CD4-positive, alpha-beta T cell treated with Interleukin-15 for 1 hour (primary cell): Measurements from ENCODE around the gene CBFA2T3.

Experiments used
- DNase-seq: peaks from one replicate; pipeline ENCODE4 v3.0.0-alpha.2; 2020

The CBFA2T3 gene

DNA sequence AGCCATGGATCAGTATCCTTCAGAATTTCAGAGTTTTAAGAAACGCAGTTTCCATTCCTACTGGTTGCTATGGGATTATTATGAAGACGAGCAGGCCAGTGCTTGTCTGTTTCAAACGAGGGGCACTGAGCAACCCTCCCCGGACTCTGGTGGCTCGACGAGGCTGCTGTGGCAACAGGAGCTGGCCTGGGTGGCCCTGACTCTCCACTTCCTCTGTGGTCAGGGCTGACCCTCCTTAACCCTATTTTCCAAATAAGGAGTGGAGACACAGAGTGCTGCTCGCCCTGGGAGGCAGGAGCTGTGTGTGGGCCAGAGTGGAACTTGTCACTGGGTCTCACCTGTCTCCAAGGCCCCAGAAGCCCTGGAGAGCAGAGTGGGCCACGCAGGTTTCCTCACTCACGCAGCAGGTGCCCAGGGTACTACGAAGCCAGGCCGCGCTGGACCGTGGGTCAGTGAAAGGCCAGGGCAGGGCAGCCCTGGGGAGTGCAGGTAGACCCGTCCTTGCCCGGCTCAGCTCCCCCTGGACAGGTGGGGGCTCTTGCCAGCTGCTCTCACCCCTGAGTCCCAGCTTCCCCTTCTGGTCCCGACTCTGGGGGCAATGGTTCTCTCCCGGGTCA, 123.6 kb downstream of the CBFA2T3 start:
- DNase-seq = no peak

GRCh38 chr16:88851616-88852015, 125.4 kb downstream of the CBFA2T3 start:
- no peak for DNase-seq

GRCh38 chr16:88850531-88851199, 126.3 kb downstream of the CBFA2T3 start:
- DNase-seq = no peak

DNA sequence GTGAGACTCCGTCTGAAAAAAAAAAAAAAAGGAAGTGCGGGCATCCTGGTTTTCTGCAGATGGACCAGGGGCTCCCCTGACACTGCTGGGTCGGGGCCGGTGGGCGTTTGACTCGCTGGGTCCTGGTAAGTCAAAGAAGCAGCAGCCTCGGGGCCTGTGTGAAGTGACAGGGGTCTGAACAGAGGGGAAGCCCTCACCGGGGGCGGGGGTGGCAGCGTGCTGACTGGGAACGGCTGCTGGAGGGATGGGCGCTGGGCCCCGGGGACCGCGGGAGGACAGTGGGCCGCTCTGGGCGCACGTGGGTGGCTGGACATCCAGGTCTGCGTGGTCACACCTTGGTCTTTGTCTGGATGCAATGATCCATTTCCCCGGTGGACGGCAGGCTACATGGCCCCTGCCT, 128.4 kb downstream of the CBFA2T3 start:
- no peak for DNase-seq

DNA sequence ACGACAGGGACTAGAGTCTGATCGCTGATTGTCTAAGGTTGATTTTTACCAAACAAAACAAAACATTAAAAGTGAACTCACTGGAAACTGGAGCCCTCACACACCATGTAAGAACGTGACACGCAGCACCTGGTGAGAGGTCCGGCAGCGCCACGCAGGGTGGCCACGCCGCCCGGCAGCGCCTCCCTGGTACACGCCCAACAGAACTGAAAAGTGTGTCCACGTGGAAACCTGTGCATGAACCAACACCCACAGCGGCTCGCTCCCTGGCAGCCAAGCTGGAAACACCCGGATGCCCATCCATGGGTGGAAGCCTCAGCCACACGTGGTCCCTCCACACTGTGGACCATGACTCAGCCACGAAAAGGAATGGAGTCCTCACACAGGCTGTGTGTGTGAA, 129.4 kb downstream of the CBFA2T3 start:
- no peak for DNase-seq

DNA sequence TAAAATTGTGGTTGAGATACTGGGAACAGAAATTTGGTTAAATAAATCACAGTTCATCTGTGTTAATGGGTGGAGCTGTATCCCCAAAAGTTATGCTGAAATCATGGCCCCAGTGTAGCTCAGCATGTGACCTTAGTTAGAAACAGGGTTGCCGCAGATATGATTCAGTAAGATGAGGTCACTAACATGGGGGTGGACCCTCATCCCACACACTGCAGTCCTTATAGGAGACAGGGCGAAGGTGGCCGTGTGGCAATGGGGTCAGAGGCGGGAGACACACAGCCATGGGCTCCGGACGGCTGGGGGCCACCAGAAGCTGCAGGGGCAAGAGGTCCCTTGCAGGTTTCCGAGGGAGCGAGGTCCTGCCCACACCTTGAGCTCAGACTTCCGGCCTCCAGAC, 130.9 kb downstream of the CBFA2T3 start:
- DNase-seq = no peak

- DNase-seq = no peak
Measured at GRCh38 chr16:88844419-88845036, 132.5 kb downstream of the CBFA2T3 start.

GRCh38 chr16:88843256-88843655, 133.8 kb downstream of the CBFA2T3 start:
- DNase-seq = no peak

GRCh38 chr16:88842806-88843205, 134.2 kb downstream of the CBFA2T3 start:
- DNase-seq = no peak

DNA sequence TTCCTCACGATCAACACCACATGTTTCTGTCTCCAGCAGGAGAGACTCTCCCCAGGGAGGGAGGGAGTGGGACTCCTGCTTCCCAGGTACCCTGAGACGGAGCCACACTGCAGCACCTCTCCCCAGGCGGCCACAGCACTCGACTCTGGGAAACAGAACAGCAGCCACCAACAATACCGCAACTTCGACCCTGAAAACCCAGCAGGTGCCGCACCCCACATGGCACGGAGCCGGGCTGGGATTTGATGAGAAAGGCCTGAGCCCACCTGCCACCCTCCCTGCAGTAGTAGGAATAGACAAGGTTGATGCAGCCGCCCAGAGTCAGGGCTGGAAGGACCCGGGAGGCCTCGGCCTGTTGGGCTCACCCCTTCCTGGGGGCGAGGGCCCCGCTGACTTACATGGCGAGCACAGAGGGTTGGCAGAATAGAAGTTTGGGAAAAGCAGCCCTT, 134.7 kb downstream of the CBFA2T3 start:
- no peak for DNase-seq

DNA sequence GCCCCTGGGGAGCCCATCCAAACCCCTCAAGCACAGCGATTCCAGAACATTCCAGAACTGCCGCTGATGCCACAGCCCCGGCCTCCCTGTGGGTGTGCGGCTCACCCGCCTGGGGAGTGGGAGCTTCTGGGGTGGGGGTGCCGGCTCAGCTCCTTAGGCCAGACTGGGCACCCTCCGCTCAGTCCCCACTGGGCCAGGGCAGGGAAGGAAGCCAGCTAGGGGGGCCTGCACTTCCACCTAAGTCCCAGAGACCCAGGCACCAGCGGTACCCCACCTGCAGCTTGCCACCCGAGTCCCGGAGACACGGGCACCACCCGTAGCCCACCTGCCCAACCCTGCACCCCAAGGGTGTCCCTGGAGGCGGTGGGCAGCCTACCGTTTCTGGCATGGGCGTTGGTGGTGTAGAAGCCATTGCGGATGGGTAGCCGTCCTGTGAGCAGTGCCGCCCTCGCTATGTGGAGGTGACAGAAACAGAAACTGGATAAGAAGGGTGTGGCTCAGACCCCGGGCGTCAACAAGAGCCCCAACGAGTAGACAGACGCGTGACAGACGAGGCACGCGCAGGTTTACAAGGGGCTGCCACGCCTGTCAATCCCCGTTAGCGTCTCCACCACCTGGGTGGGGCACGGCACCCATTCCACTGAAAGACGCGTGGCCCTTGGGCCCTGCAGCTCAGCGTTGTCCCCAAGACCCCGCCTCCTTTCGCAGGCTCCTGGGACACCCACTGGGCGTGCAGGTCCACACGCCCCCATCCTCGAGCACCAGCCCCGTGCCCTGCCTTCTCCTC, 135.3 kb downstream of the CBFA2T3 start:
- no peak for DNase-seq

- no peak for DNase-seq
Measured at GRCh38 chr16:88840600-88841215, 136.3 kb downstream of the CBFA2T3 start.

DNA sequence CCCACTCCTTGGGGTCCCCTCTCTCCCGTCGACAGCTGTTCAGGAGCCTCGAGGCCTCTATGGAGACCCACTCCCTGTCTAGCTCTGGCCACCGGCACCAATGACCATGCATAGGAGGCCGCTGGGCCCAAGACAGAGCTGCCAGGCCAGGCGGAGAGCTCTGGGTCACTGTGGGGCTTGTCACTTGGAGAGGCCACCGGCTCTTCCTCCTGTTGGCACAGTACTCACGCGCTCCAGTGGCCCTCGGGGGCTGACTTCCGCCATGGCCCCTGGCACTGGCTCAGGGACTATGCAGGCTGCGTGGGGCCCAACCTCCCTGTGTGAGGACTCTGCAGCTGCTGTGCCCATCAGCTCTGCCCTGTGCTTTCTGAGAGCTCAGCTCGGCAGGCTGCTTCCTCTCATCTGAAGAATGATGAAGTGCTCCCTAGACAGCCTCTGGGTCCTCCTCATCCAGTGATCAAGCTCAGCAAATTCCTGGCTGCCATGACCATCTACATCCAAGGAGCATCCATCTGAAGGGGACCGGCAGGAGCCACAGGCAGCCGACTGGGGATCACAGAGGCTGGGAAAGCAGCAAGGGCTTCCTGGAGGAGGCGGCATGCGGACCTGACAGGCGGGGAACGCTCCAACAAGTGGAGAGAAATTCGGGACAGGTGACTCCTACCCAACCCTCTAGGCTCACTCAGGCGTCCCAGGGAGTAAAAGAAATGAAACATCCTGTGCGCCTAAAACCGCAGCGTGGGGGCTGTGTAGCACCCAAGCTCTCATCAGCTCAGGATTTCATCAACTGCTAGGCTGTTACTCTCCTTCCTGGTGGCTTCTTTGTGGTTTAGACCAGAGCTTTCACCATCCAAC, 137.0 kb downstream of the CBFA2T3 start:
- DNase-seq = no peak

GRCh38 chr16:88839026-88839529, 137.9 kb downstream of the CBFA2T3 start:
- DNase-seq = no peak

- DNase-seq = no peak
Measured at GRCh38 chr16:88838566-88838965, 138.4 kb downstream of the CBFA2T3 start.

DNA sequence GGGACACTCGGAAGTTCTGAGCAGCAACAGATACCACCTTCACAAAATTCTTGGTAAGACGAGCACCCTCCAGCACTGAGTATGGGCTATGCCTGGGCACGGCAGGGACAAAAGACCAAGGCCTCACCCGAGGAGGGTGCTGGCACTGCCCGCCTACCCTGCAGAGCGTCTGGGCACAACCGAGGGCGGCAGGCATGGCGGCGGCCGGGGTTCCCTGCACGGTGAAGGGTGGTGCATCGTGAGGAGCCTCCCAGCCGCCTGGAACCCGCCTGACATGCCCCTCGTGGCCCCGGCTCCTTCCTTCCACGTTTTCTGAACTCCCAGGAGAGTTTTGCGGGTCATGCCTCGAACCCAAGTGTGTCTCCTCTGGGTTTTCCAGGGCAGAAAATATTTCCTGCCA, 139.2 kb downstream of the CBFA2T3 start:
- no peak for DNase-seq

DNA sequence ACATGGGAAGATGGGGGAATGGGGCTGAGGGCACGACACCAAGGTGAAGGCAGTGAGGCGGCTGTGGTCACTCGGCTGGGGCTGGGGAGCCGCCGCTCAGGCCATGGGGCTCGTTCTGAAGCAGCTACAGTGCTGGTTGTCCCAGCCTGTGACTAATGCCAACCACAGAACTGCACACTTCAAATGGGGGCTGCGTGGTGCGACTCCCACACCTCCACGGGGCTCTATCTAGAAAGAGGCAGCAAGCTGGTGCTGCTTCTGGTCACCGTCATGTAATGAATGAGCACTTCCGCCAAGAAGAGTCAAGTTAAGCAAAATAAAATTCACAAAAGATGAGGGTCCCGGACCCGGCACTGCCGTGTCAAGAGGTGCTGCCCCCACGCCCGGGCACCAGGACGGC, 140.2 kb downstream of the CBFA2T3 start:
- DNase-seq = no peak

GRCh38 chr16:88835818-88836217, 141.2 kb downstream of the CBFA2T3 start:
- no peak for DNase-seq

GRCh38 chr16:88835383-88835782, 141.6 kb downstream of the CBFA2T3 start:
- DNase-seq = no peak

DNA sequence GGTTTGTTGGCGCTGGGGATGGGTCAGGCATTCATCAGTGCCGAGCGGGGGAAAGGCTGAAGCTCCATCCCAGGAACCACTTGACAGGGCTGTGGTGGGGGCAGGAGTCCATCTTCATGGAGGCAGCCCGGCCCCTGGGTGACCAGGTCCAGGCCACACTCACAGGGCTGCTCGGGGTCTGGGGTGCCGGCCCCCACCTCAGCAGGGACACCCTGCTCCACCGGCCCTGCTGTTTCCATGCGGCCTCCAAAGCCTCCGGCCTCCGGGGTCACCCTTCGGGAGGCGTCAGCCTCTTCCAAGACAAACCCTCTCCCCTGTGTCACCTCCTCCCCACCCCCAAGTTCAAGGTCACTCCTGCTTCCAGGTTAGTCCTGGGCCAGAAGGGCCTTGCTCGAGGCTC, 142.3 kb downstream of the CBFA2T3 start:
- DNase-seq = no peak

DNA sequence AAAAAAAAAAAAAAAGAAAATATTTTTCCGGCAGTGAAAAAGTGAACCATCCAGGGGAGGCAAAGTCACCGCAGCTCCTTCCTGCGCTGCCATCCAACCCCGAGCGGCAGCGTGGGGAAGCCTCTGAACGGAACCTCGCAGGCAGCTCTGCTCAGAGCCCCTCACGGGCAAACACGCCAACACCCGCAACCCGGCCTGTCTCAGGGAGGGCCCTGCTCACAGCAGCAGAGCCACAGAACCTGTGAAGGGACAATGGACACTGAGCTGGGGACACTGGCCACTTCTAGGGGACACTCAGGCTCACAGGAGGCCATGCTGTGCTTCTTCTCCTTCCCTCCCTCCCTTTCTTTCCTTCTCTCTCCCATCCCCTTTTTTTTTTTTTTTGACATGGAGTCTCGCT, 143.9 kb downstream of the CBFA2T3 start:
- no peak for DNase-seq

DNA sequence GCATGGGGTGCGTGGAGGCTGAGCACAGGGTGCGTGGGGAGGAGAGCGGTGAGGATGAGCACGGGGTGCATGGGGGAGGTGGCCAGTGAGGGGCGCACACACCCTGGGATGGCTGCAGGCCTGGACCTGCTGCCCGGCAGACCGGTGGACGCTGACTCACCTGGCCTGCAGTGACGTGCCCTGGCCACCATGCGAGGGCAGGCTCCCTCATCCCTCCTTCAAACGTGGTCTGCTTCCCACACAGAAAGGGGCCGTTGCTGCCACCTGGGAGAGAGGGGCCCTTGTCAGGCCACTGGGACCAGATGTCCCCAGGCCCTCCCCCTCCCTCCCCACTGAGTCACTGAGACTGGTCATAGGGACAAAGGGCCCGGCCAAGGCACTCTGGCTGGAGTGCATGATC, 145.2 kb downstream of the CBFA2T3 start:
- no peak for DNase-seq
